GM19324 (cell line): Measurements from ENCODE around the gene ACRBP.
"Not testable (repeated sequence)": the region's sequence is repeated elsewhere in the genome, so short reads cannot be mapped to it uniquely, and the experiment has no call there.

Source experiments
- ATAC-seq: cut with Tn5 transposase; IDR thresholded peaks from one replicate; pipeline ENCODE4 v1.9.1; 2021; ENCODE audit warnings: mild to moderate bottlenecking, moderate library complexity; ENCODE audit not compliant: unreplicated experiment, low FRiP score

ACRBP gene

GRCh38 chr12:6618483-6619225 is 28.6 kb downstream of the ACRBP start:
- ATAC-seq = no peak

GRCh38 chr12:6615802-6616201 is 31.4 kb downstream of the ACRBP start:
- ATAC-seq = no peak

- ATAC-seq = no peak
These were observed 32.6 kb downstream of the ACRBP start for GRCh38 chr12:6614513-6615172.

- no peak for ATAC-seq
These were observed 33.3 kb downstream of the ACRBP start for GRCh38 chr12:6613776-6614512.

GRCh38 chr12:6613015-6613775 is 34.0 kb downstream of the ACRBP start:
- no peak for ATAC-seq

- no peak for ATAC-seq
These were observed 34.6 kb downstream of the ACRBP start for GRCh38 chr12:6612652-6613014.

- no peak for ATAC-seq
These were observed 35.0 kb downstream of the ACRBP start for GRCh38 chr12:6612247-6612646.

GRCh38 chr12:6608592-6609281 is 38.5 kb downstream of the ACRBP start:
- ATAC-seq = no peak

- no peak for ATAC-seq
These were observed 39.3 kb downstream of the ACRBP start for GRCh38 chr12:6607751-6608591.

- ATAC-seq = no peak
These were observed 40.7 kb downstream of the ACRBP start for GRCh38 chr12:6606331-6607131.

GRCh38 chr12:6605421-6606330 is 41.6 kb downstream of the ACRBP start:
- no peak for ATAC-seq

- no peak for ATAC-seq
These were observed 42.8 kb downstream of the ACRBP start for GRCh38 chr12:6604259-6605029.

GRCh38 chr12:6603095-6603567 is 44.1 kb downstream of the ACRBP start:
- ATAC-seq = no peak

- ATAC-seq = no peak
These were observed 44.7 kb downstream of the ACRBP start for GRCh38 chr12:6602526-6602925.

- not testable (repeated sequence) for ATAC-seq
These were observed 51.6 kb downstream of the ACRBP start for GRCh38 chr12:6595673-6596072.

- no peak for ATAC-seq
These were observed 55.1 kb downstream of the ACRBP start for GRCh38 chr12:6592087-6592486.
